ENCODE data around the gene DDC. TPM values are rescaled to one million over a fixed set of nuclear protein-coding genes. Genes with fewer than 3 reads are reported as not detected.

Gene DDC
- polyA plus RNA-seq, 2 of the 4 experiments (the other 2 are of a cell fraction), result 1.3 to 2.8 TPM

DNA sequence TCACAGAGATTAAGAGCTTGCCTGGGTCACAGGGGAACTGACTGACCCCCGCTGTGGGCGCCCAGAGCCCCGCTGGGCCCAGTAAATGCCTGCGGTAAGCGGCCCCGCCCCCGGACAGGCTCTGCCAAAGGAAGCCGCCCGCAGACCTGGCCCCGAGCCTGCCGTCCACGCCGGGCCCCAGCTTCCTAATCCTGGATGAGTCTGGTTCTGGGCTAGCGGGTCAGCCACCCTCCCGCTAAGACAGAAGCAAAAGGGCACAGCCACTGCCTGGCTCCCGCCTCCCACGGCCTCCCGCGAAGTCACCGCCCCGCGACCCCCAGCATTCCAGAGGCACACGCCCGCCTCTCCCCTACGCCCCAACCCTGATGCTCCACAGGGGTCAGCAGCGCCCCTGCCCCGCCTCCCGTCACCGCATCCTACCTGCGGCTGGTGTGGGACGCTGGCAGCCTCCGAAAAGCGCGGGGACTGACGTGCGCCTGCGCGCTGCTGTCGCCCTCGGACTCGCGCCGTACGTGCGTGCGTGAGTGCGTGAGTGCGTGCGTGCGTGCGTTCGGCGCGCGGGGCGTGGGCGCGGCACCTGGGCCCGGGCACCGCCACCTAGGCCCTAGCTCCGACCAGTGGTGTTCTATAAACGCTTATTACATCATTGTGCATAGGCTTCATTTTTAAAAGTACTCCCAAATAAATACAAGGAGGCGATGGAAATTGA, 115.2 kb downstream of the DDC start, which contains the start of gene FIGNL1:
Gene FIGNL1, minus strand, starts transcription at position 470 of the 709 bp plus-strand sequence. CDS start 3,063 bp downstream, outside the sequence.
- POLR2A ChIA-PET, result interaction anchor here (0.6 kb wide), 1 partner anchor 927 kb away, joined by 5 read pairs; no protein-coding TSS in a partner anchor
- CTCF ChIA-PET, result interaction anchor here (0.7 to 1.2 kb wide), 5 partner anchors 13 to 713 kb away, joined by 3 to 4 read pairs (median 3); no protein-coding TSS in a partner anchor
- FAIRE-seq, result no peak

More for the DNA sequence above, 115.2 kb downstream of the DDC start, which contains the start of gene FIGNL1:
- H3K4me2 ChIP-seq, result peak within 1 kb of the TSS; percentile 97
- peak within 1 kb of the TSS; percentile 78 to 88 for H3K27ac ChIP-seq
- H3K4me1 ChIP-seq, result peaks cover 11% of the 10 kb centered on the region; the same call in 1 of the 3 replicates
- TF ChIP-seq NFE2L2 (conservative IDR thresholded peaks at IDR 0.05; ENCODE audit: low read length), result no peak
- no peak for TF ChIP-seq CBX8 (IDR thresholded peaks at IDR 0.05)
- TF ChIP-seq, protein P1, sequence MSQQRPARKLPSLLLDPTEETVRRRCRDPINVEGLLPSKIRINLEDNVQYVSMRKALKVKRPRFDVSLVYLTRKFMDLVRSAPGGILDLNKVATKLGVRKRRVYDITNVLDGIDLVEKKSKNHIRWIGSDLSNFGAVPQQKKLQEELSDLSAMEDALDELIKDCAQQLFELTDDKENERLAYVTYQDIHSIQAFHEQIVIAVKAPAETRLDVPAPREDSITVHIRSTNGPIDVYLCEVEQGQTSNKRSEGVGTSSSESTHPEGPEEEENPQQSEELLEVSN (IDR thresholded peaks at IDR 0.05; ENCODE audit: borderline replicate concordance, low read depth), result peak; percentile 89
- no peak for TF ChIP-seq RAD21 (conservative IDR thresholded peaks at IDR 0.05 in 1 of 2, IDR thresholded peaks at IDR 0.05 in 1 of 2)
- no peak for TF ChIP-seq ATOH8 (CRISPR knock-in tag; IDR thresholded peaks at IDR 0.05; ENCODE audit: low read depth)
- TF ChIP-seq RARB (CRISPR knock-in tag; IDR thresholded peaks at IDR 0.05), result no peak
- TF ChIP-seq, protein P2, sequence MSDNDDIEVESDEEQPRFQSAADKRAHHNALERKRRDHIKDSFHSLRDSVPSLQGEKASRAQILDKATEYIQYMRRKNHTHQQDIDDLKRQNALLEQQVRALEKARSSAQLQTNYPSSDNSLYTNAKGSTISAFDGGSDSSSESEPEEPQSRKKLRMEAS (IDR thresholded peaks at IDR 0.05), result peak; percentile 85
- no peak for TF ChIP-seq USF2 (IDR thresholded peaks at IDR 0.05)
- no peak for TF ChIP-seq HES2 (IDR thresholded peaks at IDR 0.05)
- TF ChIP-seq ZSCAN20 (CRISPR knock-in tag; IDR thresholded peaks at IDR 0.05), result no peak
- no peak for TF ChIP-seq NPAS2 (CRISPR knock-in tag; IDR thresholded peaks at IDR 0.05; ENCODE audit: borderline replicate concordance)
- TF ChIP-seq BCL3 (IDR thresholded peaks at IDR 0.05), result peak; percentile 36; the same call in 1 of the 3 replicates
- TF ChIP-seq GATA3 (IDR thresholded peaks at IDR 0.05; ENCODE audit: borderline replicate concordance), result no peak
- TF ChIP-seq FOSB (CRISPR knock-in tag; IDR thresholded peaks at IDR 0.05), result no peak
- no peak for TF ChIP-seq BHLHE40 (IDR thresholded peaks at IDR 0.05; ENCODE audit: low read depth, low read length)
- TF ChIP-seq JUN (IDR thresholded peaks at IDR 0.05), result peak in 1 of 2 experiments; percentile 86; a peak in 3 of 5 replicates
- no peak for TF ChIP-seq HEYL (CRISPR knock-in tag; IDR thresholded peaks at IDR 0.05)
- TF ChIP-seq MAFK (IDR thresholded peaks at IDR 0.05; ENCODE audit: partially characterized antibody), result no peak
- TF ChIP-seq EHMT2 (IDR thresholded peaks at IDR 0.05; ENCODE audit: low read depth), result no peak
- no peak for TF ChIP-seq FOSL2 (IDR thresholded peaks at IDR 0.05)
- TF ChIP-seq FOSL2 (CRISPR knock-in tag; IDR thresholded peaks at IDR 0.05), result no peak
- peak; percentile 87 for TF ChIP-seq PHF8 (IDR thresholded peaks at IDR 0.05; ENCODE audit: borderline replicate concordance, low read depth)
- no peak for TF ChIP-seq SREBF2 (IDR thresholded peaks at IDR 0.05)
- no peak for TF ChIP-seq NR3C1 (IDR thresholded peaks at IDR 0.05)
- no peak for TF ChIP-seq MYC (IDR thresholded peaks at IDR 0.05; ENCODE audit: borderline replicate concordance, low read length)
- no peak for TF ChIP-seq CBX2 (IDR thresholded peaks at IDR 0.05; ENCODE audit: borderline replicate concordance, low read depth)
- no peak for TF ChIP-seq HDAC2 (IDR thresholded peaks at IDR 0.05)
- TF ChIP-seq TP53 (CRISPR knock-in tag; IDR thresholded peaks at IDR 0.05), result no peak
- TF ChIP-seq SMC3 (IDR thresholded peaks at IDR 0.05), result no peak
- no peak for TF ChIP-seq RNF2 (IDR thresholded peaks at IDR 0.05; ENCODE audit: borderline replicate concordance, low read depth)
- TF ChIP-seq HOXB13 (CRISPR knock-in tag; IDR thresholded peaks at IDR 0.05; ENCODE audit: low read depth), result no peak
- peak; percentile 81 for TF ChIP-seq POLR2A (IDR thresholded peaks at IDR 0.05; ENCODE audit: low read length)
- TF ChIP-seq JUNB (IDR thresholded peaks at IDR 0.05), result no peak
- no peak for TF ChIP-seq HOXB5 (CRISPR knock-in tag; IDR thresholded peaks at IDR 0.05)
- TF ChIP-seq, protein P3, sequence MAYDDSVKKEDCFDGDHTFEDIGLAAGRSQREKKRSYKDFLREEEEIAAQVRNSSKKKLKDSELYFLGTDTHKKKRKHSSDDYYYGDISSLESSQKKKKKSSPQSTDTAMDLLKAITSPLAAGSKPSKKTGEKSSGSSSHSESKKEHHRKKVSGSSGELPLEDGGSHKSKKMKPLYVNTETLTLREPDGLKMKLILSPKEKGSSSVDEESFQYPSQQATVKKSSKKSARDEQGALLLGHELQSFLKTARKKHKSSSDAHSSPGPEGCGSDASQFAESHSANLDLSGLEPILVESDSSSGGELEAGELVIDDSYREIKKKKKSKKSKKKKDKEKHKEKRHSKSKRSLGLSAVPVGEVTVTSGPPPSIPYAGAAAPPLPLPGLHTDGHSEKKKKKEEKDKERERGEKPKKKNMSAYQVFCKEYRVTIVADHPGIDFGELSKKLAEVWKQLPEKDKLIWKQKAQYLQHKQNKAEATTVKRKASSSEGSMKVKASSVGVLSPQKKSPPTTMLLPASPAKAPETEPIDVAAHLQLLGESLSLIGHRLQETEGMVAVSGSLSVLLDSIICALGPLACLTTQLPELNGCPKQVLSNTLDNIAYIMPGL (CRISPR knock-in tag; IDR thresholded peaks at IDR 0.05; ENCODE audit: borderline replicate concordance), result no peak
- TF ChIP-seq FOXS1 (CRISPR knock-in tag; IDR thresholded peaks at IDR 0.05), result no peak
- TF ChIP-seq CHD2 (IDR thresholded peaks at IDR 0.05; ENCODE audit: low read length, partially characterized antibody), result no peak
- H3K4me3 ChIP-seq, result peak within 1 kb of the TSS; percentile 90
- ATAC-seq (peak; percentile 94 to 99), DNase-seq (ENCODE audit: low read depth in 1 of 2, low spot score in 1 of 2) (peak; percentile 65 to 82)
- 2% methylated on average over 49 of the region's 63 CpGs for WGBS (ENCODE audit: missing lambda C conversion rate)
- H3K9me3 ChIP-seq, result no peaks in the 10 kb centered on the region
